ENCODE results near the gene ANKRD55.

The ANKRD55 gene

DNA sequence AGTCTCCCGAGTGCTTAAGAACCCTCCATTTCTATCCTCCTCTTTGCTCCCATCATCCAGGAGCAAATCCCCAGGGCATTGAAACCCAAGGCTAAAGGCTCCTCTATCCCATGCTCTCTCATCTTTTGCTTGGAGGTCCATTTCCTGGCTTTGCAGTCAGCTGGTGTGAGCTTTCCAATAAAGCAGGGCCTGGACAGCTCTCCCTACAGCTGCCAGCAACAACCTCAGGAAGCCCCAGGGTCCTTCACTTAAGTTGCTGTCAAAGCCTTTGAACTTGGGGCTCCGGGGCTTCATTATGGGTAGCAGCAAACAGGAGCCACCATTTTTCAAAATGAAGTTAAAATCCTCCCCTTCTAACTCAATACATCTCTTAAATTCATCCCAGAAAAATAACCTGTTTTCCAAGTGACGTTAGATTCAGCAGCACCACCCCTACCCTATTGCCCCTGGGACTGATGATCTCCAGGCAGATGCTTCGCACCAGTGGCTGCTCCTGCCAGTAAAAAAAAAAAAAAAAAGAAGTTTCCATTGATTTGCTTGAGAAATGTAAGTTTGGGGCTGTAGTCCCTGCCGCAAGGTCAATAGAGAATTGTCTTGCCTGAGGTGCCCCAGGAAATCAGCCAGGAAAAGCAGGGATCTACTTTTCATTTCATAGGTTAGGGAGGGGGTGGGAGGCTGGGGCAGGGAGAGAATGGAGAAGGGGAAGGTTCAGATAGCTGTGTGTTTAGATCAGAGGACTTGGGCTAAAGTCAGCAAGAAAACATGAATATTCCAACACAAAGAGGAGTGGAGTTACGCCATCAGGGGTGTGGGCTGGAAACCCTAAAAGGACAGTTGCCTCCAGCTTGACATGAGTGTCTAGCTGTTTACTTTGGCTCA lies 154.6 kb downstream of the ANKRD55 start:
- no peak for DNase-seq (ENCODE audit: low read depth)

DNA sequence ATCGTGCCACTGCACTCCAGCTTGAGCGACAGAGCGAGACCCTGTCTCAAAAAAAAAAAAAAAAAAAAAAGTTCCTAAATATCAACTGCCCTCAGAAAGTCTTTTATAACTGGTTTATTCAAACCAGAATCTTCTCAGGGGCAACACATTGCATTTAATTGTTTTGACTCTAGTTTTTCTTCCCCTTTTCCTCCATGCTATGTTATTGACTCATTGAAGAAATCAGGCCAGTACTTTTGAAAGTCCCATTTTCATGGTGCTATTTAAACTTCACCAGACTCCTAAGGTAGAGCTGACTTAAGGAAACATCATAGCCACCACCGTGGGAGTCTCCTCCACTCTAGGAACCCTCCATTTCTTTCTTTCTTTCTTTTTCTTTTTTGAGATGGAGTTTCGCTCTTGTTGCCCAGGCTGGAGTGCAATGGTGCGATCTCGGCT lies 155.3 kb downstream of the ANKRD55 start:
- no peak for DNase-seq (ENCODE audit: low read depth)

DNA sequence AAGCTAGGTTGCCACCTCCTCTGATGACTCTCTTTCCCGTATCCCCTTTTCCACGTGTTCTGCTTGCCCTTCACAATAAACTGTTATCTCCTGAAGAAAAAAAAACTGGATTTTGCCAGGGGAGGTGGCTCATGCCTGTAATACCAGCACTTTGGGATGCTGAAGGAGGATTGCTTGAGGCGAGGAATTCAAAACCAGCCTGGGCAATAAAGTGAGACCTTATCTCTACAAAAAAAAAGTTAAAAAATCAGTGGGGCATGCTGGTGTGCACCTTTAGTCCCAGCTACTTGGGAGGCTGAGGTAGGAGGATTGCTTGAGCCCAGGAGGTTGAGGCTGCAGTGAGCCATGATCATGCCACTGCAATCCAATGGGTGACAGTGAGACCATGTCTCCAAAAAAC lies 156.6 kb downstream of the ANKRD55 start:
- no peak for DNase-seq (ENCODE audit: low read depth)

DNA sequence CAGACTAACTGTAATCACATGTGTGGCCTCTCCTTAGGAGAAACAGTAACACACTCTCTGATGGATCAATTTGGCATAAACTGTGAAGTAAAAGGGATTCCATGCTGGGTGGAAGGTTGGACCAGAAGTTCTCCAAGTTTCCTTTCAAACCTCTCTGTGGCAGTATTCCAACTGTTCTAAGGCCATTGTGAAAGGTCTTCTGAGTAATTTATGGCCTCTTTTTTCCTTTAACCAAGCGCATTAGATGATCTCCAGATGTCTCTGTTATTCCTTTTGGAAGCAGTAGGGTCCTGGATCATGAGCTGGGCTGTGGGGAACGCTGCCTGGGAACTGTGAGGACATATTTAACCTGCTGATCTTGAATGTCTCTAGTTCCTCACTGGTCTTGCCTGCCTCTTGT lies 157.8 kb downstream of the ANKRD55 start:
- no peak for DNase-seq (ENCODE audit: low read depth)

DNA sequence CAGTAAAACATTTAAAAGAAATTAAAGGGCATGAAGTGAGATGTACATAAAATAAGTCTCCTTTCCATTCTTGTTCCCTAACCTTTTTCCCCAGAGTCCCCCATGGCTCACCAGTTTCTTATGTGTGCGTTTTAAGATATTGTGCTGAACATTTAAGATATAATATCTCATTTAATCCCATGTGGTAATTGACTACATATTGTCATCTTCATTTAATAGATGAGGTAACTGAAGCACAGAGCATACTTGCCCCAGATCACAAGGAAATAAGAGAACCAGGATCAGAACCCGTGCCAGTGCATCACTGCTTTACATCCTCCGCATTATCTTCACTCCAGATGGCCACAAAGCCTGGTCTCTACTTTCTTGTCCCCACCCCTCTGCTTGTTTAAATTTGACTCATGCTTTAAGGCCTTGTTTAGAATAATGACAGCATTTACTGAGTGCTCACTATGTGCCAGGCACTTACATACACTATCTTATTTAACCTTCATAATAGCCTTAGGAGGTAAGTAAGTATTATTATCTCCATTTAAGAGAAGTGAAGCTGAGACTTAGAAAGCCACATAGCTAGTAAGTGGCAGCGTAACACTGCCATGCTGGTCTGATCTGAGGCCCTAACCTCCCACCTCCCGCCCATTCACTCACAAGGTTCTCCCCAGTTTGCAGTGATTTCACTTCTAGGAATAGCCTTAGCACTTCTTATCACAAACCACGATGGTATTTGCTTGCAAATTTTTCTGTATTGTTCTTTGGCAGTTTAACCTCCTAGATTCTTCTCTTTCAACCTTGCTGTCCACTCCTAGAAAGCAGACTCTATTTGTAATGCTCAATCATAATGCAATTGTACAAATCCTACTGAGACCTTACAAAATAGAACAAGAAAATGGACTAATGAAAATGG lies 160.0 kb downstream of the ANKRD55 start:
- no peak for DNase-seq (ENCODE audit: low read depth)

DNA sequence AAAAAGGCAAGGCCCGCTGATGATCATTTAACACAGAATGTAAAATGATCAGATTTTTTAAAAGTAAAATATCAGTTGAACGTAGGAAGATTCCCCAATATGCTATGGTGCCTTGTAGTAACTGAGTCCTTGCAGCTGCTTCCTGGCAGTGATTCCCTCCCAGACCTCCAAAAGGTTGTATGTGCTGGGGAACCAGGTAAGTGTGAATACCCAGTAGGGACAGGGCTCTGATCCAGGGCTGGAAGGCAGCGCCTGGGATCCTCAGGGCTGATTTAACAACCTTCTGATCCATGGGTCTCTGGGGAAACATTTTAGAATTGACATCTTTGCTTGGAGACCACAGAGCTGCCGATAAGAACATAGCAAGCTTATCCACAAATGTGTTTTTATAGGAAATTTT lies 161.7 kb downstream of the ANKRD55 start:
- no peak for DNase-seq (ENCODE audit: low read depth)

DNA sequence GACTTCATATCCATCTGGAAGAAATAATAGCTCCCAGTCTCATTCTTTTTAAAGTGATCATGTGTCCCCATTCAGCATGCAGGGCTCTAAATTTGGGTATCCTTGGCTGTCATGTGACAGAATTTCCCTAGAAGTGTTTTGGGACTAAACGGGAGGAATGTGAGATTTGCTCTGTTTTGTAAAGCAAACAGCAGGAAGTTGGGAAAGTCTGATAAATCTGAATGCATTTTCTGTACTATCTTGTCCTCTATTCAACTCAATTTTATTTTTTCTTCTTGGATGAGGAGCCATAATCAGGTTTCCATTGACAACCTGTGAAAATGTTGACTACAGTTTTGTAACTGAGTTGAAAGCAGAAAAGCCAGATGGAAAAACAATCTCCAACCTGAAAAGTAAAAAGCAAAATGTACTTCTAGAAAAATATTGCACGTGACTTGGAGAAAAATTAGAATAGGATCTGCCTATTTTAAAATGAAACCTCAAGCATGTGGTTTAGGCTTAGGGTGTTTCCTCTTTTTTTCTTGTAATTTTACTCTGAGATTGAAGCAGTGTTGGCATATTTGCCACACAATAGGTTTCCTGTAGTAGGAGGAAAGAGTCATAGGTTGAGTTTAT lies 162.2 kb downstream of the ANKRD55 start:
- DNase-seq (ENCODE audit: low read depth): no peak

DNA sequence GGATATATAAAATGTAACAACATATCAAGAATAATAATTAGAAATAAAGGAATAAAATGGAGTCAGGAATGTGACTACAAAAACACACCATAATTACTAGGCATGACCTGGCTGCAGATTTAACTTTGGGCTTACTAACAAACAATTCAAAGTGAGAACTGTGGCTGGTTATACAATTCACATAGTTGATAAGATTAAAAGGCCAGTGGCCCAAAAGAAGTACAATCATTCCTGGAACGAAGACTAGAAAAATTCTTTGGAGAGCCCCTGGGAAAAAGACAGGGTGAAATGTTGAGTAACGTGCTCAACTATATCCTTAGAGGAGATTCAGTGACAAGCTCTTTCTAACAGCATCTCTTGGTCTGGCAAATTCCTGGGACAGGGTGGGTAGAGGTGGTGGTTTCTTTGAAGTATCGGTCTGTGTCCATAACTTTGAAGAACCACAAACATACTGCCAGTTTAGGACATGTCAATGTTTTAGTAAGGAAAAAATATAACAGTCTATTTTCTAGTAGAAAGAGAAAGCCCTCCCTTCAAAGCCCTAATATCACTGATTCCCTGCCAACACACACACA lies 163.4 kb downstream of the ANKRD55 start:
- no peak for DNase-seq (ENCODE audit: low read depth)

DNA sequence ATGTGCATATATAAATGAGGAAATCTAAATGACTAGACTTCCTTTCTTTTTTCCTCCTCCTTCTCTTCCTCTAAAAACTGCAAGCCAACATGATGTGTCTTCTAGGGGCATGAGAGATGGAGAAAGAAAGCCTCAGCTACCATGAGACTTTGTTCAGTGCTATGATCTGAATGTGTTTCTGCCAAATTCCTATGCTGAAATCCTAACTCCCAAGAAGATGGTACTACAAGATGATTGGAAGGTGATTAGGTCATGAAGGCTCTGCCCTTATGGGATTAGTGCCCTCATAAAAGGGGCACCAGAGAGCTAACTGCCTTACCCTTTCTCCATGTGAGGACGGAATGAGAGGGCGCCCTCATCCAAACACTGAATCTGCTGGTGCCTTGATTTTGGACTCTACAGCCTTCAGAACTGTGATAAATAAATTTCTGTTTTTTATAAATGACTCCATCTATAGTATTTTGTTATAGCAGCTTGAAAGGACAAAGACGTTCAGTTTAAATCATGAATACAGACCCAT lies 166.1 kb downstream of the ANKRD55 start:
- no peak for DNase-seq (ENCODE audit: low read depth)

DNA sequence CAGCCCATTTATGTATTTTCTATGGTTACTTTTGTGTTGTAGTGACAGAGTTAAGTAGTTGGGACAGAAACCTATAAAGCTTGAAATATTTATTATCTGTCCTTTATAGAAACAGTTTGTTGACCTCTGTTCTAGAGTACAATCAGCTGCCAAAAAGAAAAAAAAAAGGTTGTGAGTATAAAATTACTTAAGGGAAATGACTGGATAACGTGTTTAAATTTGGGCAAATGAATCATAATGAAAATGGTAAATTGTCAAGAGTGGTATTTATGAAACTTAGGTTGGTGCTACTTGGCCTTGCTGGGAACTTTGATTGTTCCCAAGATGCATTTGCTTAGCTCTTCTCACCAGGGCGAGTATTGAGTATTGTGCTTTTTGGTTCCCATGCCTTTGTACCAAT lies 168.1 kb downstream of the ANKRD55 start:
- no peak for DNase-seq (ENCODE audit: low read depth)

DNA sequence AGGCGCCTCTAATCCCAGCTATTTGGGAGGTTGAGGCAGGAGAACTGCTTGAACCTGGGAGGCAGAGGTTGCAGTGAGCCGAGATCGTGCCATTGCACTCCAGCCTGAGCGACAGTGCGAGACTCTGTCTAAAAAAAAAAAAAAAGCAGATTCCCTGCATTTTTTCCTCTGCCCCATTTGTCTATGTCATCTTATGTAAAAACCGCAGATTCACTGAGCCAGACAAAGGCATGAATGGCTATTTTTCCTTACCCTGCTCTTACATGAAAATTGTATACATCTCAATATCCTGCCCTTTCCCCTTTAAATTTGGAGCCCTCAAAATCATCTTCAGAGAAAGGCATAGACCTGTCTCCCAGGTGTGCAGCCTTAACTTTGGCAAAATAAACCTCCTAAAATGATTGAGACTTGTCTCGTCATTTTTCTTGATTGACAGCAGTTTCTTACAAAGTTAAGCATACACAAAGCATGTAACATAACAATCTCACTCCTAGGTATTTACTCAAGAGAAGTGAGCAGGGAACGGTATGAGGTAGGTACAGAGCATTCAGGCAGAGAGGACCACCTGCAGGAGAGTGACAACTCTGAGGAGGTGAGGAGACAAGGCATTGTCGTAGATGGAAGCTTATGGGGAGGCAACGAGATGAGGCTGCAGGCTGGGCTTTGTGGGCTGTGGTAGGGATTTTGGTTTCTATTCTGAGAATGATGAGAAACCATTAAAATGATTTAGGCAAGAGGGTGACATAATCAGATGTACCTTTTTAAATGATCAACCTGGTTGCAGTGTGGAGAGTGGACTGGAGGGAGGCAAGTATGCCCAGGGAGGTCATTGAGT lies 172.6 kb downstream of the ANKRD55 start:
- DNase-seq (ENCODE audit: low read depth): no peak

DNA sequence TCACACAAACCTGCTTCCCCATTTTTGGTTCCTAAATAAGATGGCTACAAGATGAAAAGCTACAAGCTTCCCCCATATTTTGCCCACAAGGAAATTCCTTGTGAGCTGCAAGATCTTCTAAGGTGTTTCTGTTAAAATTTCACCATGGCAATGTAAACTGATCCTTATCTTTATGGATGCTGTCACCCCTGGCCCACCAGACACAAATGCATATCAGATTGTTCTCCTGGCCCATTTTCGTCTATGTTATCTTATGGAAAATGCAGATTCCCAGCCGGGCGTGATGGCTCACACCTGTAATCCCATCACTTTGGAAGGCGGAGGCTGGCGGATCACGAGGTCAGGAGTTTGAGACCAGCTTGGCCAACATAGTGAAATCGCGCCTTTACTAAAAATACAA lies 173.3 kb downstream of the ANKRD55 start:
- DNase-seq (ENCODE audit: low read depth): no peak

DNA sequence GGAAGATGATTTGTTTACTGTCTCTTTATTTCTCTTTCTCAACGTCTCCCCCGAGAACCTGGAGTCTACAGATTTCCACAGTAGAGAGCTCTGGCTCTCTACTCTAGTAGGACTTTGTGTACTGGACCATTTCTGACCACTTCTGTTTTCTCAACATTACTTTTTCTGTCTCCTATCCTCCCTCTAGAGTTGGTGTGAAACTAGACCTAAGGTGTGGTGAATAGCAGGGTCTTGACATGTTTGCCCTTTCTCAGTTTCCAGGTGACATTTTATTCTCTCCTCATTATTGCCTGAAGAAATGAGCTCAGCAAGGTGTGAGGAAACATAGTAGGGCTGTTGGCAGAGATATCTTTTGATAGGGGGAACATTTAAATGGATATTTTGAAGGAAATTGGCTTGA lies 176.3 kb downstream of the ANKRD55 start:
- no peak for DNase-seq (ENCODE audit: low read depth)

DNA sequence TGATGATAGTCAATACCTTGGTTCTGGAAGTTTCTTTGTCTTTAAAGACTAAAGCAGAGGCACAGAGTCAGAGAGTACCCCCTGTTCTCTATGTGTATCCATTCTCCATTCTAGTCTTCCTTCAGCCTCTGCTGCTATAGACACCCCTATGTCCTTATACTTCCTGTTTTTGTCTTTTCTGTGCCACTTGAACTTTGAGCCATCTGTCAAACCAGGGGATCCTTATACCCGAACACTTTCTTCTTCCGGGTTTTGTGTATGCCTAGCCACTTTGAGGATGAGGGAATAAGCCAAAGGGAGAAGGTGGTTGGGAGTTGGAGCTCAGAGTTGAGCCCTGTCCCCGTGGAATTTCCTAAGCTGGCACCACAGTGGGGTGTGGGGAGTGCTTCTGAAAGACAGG lies 177.3 kb downstream of the ANKRD55 start:
- no peak for DNase-seq (ENCODE audit: low read depth)

DNA sequence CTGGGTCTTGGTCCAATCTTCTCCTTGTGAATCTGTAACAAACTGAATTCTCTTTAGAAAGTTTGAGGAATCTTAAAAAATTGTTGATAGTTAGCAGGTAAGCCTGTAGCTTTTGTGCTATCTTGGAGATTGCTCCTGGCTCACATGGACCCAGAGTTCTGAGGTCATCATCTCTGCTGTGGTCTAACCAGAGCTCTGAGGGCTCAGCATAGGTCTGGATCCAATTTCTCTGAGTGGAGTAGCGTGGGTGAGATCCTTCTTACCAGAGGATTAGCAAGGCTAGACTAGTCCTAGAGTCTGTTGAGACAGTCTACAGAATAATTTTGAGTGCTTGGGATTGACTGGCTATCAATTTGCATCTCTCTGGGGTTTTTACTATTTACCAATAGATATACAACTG lies 177.8 kb downstream of the ANKRD55 start:
- DNase-seq (ENCODE audit: low read depth): no peak

DNA sequence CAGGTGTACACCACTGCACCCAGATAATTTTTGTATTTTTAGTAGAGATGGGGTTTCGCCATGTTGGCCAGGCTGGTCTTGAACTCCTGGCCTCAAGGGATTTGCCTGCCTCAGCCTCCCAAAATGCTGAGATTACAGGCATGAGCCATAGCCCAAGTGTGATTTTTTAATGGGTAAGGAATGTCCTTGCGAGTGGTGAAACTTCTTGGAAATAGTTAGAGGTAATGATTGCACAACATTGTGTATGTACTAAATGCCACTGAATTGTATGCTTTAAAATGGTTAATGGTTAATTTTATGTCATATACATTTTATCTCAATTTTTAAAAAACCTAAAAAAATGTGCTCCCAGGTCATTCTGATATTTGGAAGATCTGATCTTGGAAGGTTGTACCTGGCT lies 178.5 kb downstream of the ANKRD55 start:
- no peak for DNase-seq (ENCODE audit: low read depth)

DNA sequence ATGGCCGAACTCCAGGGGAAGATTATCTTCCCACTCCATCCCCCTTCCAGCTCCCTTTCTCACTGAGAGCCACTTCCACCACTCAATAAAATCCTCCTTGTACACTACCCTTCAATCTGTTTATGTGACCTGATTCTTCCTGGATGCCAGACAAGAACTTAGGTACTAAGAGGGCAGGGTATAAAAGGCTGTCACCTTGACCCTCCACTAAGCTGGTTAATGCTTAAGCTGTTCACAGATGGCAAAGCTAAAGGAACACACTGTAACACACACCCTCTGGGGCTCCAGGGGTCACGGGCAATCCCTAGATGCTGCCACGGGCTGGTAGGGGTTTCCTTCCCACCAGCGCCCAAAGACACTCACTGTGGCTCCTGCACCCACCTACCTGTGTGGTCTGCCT lies 179.8 kb downstream of the ANKRD55 start:
- no peak for DNase-seq (ENCODE audit: low read depth)

DNA sequence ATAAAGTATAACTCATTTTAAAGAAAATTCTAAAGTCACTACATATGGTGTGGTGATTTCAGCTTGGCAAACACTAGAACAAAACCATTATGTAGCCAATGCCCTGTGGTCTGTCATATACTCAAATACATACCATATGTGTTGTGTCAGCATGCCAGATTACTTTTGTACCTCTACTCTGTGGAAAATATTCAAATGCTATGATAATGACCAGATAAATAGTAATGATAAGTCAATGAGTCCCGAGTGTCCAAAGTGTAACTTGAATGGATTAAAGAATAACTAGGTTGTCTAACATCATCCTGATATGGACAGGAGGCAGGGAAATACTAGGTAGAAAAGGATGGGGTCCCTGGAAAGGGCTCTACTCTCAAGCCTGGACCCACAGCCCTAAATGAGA lies 180.4 kb downstream of the ANKRD55 start:
- DNase-seq (ENCODE audit: low read depth): no peak

DNA sequence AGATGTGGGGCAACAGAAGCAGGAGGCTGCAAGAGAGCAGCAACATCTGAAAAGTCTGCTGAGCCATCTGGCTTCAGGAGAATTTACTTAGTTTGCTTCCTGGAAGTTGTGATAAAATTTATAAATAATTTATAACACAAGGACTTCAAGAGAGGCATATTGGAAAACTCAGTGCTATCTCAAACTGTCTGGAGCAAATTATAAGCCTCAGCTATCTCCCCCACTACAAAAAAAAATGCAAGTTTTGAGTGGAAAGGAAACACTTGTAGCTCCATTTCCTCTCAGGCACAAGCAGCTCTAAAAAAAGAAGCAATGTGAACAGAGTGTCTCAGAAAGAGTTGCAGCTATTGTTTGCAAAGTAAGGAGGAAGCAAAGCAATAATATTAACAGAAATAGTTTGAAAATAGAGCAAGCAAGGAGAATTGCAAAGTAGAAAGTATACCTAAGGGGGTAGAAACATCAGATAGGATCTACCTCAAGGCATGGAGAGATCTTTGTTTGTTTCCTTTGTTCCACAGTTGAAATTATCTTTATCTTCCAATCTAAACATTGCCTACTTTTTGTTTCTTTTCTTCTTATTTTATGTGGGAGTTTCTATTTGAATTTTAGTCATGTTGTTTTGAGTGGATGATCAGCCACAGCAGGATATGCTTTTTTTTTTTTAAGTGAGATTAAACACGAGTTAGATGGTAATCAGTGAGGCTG lies 182.4 kb downstream of the ANKRD55 start:
- DNase-seq (ENCODE audit: low read depth): no peak

Measured in stimulated activated CD8-positive, alpha-beta memory T cell treated with anti-CD3 and anti-CD28 coated beads, Interleukin-12 subunit alpha, Interleukin-12 subunit beta, amount 100 ng/mL, for 4 hours (primary cell).